ENCODE results near the gene PHF24. TPM values are rescaled to one million over a fixed set of nuclear protein-coding genes. Genes with fewer than 3 reads are reported as not detected.
"Not testable (repeated sequence)": the region's sequence is repeated elsewhere in the genome, so short reads cannot be mapped to it uniquely, and the experiment has no call there.

The PHF24 gene
- total RNA-seq, 4 donors from 2014 or later, result 0.21 to 1.2 (median 0.63) TPM

DNA sequence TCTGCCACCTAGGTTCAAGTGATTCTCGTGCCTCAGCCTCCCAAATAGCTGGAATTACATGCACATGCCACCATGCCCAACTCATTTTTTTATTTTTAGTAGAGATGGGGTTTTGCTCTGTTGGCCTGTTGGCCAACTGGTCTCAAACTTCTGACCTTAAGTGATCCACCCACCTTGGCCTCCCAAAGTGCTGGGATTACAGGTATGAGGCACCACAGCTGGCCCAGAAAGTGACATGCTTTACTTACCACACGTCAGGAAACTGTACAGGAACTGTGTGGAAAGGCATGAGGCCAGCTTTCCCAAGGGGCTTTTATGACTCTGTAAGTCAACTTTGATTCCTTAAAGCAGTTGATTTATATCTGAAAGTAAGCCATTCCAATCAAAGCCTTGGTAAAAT, 56.4 kb downstream of the PHF24 start:
- 65 to 81% methylated on average over 2 of the region's 2 CpGs for WGBS, 2 donors
- TF ChIP-seq CTCF (IDR thresholded peaks at IDR 0.05), result no peak
- no peak for TF ChIP-seq POLR2A (IDR thresholded peaks at IDR 0.05)
- no peak for DNase-seq (ENCODE audit: low spot score in 2 of 2)
- Histone ChIP-seq H3K4me3 (no peak overlapping the region), H3K9me3 (peaks cover 0 to 21% (median 0%) of the 10 kb centered on the region in 4 donors), H3K36me3 (peaks cover 0 to 75% (median 0%) of the 10 kb centered on the region in 3 donors), H3K27ac (no peak overlapping the region), H3K27me3 (no peaks in the 10 kb centered on the region), H3K4me1 (no peaks in the 10 kb centered on the region)

DNA sequence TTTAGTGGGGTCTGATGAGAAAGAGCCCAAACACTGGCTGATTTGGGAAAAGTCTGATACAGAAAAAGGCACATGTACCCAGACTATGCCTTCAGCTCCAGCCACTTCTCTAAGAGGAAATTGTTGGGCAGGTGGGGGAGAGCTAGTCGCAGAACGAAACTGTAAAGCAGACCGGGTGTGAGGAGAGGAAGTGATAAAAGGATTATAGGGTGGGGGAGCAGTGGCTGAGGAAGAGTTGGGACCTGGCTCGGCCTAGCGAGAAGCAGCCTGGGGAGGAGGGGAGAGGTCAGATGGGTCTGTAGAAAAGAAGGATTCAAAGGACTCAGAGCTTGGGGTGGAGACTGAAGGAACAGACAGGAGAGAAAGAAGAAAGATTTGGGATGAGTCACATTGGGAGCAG, 65.4 kb downstream of the PHF24 start:
- not testable (repeated sequence) for H3K27ac ChIP-seq; DNase-seq (ENCODE audit: low spot score in 2 of 2); H3K4me1 ChIP-seq; H3K4me3 ChIP-seq; H3K27me3 ChIP-seq; H3K9me3 ChIP-seq
- 60 to 63% methylated on average over 5 of the region's 5 CpGs for WGBS, 2 donors
- peaks cover 0 to 56% (median 0%) of the 10 kb centered on the region in 3 donors for H3K36me3 ChIP-seq

DNA sequence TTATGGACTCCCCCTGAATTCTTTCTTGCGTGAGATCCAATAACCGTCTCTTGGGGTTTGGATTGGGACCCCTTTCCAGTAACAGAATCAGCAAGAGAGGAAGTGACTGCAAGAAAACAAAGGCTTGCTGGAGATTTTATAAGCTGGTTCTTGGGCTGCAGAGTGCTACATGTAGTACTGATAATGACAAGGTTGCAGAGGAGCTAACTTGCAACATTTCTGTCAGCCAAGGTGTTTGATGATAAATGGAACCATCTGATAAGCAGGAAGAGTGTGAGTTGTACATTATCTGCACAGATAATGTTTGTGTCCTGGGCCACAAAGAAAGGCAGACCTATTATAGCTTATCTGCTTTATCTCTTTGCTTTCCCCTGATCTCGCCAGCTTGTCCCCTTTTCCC, 68.6 kb downstream of the PHF24 start:
- TF ChIP-seq CTCF (IDR thresholded peaks at IDR 0.05) (no peak), POLR2A (IDR thresholded peaks at IDR 0.05) (no peak), EP300 (IDR thresholded peaks at IDR 0.05) (no peak)
- Histone ChIP-seq H3K4me3 (no peak overlapping the region), H3K4me1 (peaks cover 0 to 5% (median 0%) of the 10 kb centered on the region in 4 donors), H3K27ac (no peak overlapping the region), H3K9me3 (no peaks in the 10 kb centered on the region), H3K27me3 (no peaks in the 10 kb centered on the region), H3K36me3 (peaks cover 0 to 39% (median 0%) of the 10 kb centered on the region in 3 donors)
- WGBS, 2 donors, result 60 to 66% methylated on average over 3 of the region's 3 CpGs
- DNase-seq (ENCODE audit: low spot score in 2 of 2), result no peak

DNA sequence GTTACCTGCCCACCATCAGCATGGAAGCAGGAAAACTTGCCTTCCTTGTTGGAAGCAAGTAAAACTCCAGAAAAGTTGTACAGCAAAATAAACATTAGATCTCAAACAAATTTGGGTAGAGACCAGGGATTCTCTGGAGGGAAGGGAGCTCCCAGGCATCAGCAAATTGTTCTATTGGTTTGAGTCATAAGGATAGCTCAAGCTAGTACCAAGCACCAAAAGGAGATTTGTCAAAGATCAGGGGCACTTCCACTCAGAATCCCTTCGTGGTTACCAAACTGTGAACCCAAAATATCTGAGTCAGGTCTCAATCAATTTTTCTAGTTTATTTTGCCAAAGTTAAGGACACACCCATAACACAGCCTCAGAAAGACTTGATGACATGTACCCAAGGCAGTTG, 69.3 kb downstream of the PHF24 start:
- no peak overlapping the region for H3K27ac ChIP-seq
- 88 to 93% methylated on average over 1 of the region's 1 CpG for WGBS, 2 donors
- no peaks in the 10 kb centered on the region for H3K27me3 ChIP-seq
- no peak overlapping the region for H3K4me3 ChIP-seq
- peaks cover 0 to 37% (median 0%) of the 10 kb centered on the region in 3 donors for H3K36me3 ChIP-seq
- H3K4me1 ChIP-seq, result peaks cover 0 to 5% (median 0%) of the 10 kb centered on the region in 4 donors
- no peak for DNase-seq (ENCODE audit: low spot score in 2 of 2)
- TF ChIP-seq POLR2A (IDR thresholded peaks at IDR 0.05) (no peak), CTCF (IDR thresholded peaks at IDR 0.05) (no peak), EP300 (IDR thresholded peaks at IDR 0.05) (no peak)
- no peaks in the 10 kb centered on the region for H3K9me3 ChIP-seq

DNA sequence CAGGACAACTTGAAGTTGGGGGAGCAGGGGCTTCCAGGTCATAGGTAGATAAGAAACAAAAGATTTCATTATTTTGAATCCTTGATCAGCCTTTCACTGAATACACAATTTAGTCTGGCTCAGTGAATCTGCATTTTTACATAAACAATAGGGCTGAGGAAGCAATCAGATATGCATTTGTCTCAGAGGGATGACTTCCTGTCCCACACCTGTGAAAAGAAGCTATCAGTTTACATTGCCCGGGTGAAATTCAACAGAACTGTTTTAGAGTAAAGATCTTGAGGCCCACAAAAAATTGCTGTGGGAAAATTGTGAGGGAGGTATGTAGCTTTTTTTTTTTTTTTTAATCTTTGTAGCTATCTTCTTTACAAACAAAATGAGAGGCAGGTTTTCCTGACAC, 69.8 kb downstream of the PHF24 start:
- Histone ChIP-seq H3K36me3 (peaks cover 0 to 37% (median 0%) of the 10 kb centered on the region in 3 donors), H3K27ac (no peak overlapping the region), H3K27me3 (no peaks in the 10 kb centered on the region), H3K4me1 (peaks cover 0 to 5% (median 0%) of the 10 kb centered on the region in 4 donors), H3K4me3 (no peak overlapping the region), H3K9me3 (no peaks in the 10 kb centered on the region)
- 47 to 54% methylated on average over 1 of the region's 1 CpG for WGBS, 2 donors
- no peak for DNase-seq (ENCODE audit: low spot score in 2 of 2)
- TF ChIP-seq POLR2A (IDR thresholded peaks at IDR 0.05), result no peak
- TF ChIP-seq EP300 (IDR thresholded peaks at IDR 0.05), result no peak
- TF ChIP-seq CTCF (IDR thresholded peaks at IDR 0.05), result no peak

DNA sequence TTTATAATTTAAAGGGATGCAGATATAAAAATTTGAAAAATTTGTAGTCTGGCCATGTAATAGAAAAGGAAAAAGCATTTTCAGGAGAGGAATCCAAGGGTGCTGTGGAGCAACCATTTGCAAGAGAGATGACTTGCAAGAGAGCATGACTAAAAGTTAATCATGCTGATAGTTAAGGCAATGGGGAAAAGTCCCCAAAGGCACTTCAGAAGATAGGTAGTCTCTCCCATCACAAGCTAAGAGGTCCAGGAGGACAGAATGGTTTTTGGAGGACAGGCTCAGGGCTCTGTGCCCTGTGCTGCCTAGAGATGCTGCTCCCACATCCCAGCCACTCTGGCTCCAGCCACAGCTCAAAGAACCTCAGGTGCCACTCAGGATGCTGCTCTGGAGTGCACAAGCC, 70.3 kb downstream of the PHF24 start:
- TF ChIP-seq CTCF (IDR thresholded peaks at IDR 0.05) (no peak), EP300 (IDR thresholded peaks at IDR 0.05) (no peak), POLR2A (IDR thresholded peaks at IDR 0.05) (no peak)
- H3K4me1 ChIP-seq, result peaks cover 0 to 5% (median 0%) of the 10 kb centered on the region in 4 donors

More for the DNA sequence above, 70.3 kb downstream of the PHF24 start:
- Histone ChIP-seq H3K9me3 (no peaks in the 10 kb centered on the region), H3K27ac (no peak overlapping the region), H3K36me3 (peaks cover 0 to 34% (median 0%) of the 10 kb centered on the region in 3 donors), H3K27me3 (no peaks in the 10 kb centered on the region), H3K4me3 (no peak overlapping the region)
- DNase-seq (ENCODE audit: low spot score in 2 of 2), result no peak

All from tibial nerve (tissue), 4 donors.